ENCODE results near the gene P2RX3.
"Not testable (repeated sequence)": the region's sequence is repeated elsewhere in the genome, so short reads cannot be mapped to it uniquely, and the experiment has no call there.

- not testable (repeated sequence) for TF ChIP-seq POLR2AphosphoS5 (IDR thresholded peaks at IDR 0.05; ENCODE audit: low read depth, low read length); POLR2A (IDR thresholded peaks at IDR 0.05; ENCODE audit: low read depth, low read length); TAF1 (IDR thresholded peaks at IDR 0.05; ENCODE audit: low read depth, low read length); PAX5 (IDR thresholded peaks at IDR 0.05; ENCODE audit: insufficient read depth, low read length, severe bottlenecking); POU2F2 (IDR thresholded peaks at IDR 0.05; ENCODE audit: low read depth, low read length); SPI1 (IDR thresholded peaks at IDR 0.05; ENCODE audit: low read depth, low read length)
Measured at GRCh38 chr11:57403003-57403801, 65.0 kb downstream of the P2RX3 start.
